AG04450 (cell line): ENCODE measurements around the gene SIPA1L3. TPM values are rescaled to one million over a fixed set of nuclear protein-coding genes. Genes with fewer than 3 reads are reported as not detected.

Experiments used
- CTCF ChIA-PET: fragments of 300-600, 350-600 bp; formaldehyde crosslinking; extraction: SDS; loops from one replicate; lab custom pipeline; 2022; ENCODE audit warnings: antibody characterized with exemption, inconsistent platforms; lab: Charles Lee
- POLR2A ChIA-PET: fragments of 350-600 bp; formaldehyde crosslinking; extraction: SDS; loops from one replicate; lab custom pipeline; 2021; ENCODE audit warnings: antibody characterized with exemption, inconsistent platforms; lab: Yijun Ruan, JAX
- DNase-seq: peaks from one replicate; pipeline ENCODE4 v3.0.0-alpha.2; 2011; ENCODE audit warnings: low read depth, low spot score
- H3K27ac ChIP-seq: one replicate; pipeline ENCODE4 v1.5.1; 2012; ENCODE audit warnings: low read depth, low read length, control low read depth
- H3K27me3 ChIP-seq: one replicate; pipeline ENCODE4 v1.6.0; 2012; ENCODE audit warnings: low read length; ENCODE audit not compliant: control insufficient read depth, insufficient read depth
- H3K4me3 ChIP-seq: 2 replicates; pipeline ENCODE4 v1.5.1; 2011; ENCODE audit warnings: mild to moderate bottlenecking, low read depth, low read length, control low read depth
- H3K9me3 ChIP-seq: 2 replicates; pipeline ENCODE4 v1.5.1; 2012; ENCODE audit warnings: low read length; ENCODE audit not compliant: control insufficient read depth, insufficient read depth
- CTCF ChIP-seq: IDR thresholded peaks from 2 replicates; pipeline ENCODE4 v1.5.1; 2011; ENCODE audit warnings: low read depth, low read length, control low read depth, inconsistent platforms
- polyA plus RNA-seq: library from polyadenylated mRNA; depleted of rRNA; stranded (reverse); fragments of >200 nt; gene quantifications from 2 replicates; pipeline ENCODE4 v1.2.3, GENCODE V29; 2011

The SIPA1L3 gene
- polyA plus RNA-seq, 1 experiment = 4.9 TPM

DNA sequence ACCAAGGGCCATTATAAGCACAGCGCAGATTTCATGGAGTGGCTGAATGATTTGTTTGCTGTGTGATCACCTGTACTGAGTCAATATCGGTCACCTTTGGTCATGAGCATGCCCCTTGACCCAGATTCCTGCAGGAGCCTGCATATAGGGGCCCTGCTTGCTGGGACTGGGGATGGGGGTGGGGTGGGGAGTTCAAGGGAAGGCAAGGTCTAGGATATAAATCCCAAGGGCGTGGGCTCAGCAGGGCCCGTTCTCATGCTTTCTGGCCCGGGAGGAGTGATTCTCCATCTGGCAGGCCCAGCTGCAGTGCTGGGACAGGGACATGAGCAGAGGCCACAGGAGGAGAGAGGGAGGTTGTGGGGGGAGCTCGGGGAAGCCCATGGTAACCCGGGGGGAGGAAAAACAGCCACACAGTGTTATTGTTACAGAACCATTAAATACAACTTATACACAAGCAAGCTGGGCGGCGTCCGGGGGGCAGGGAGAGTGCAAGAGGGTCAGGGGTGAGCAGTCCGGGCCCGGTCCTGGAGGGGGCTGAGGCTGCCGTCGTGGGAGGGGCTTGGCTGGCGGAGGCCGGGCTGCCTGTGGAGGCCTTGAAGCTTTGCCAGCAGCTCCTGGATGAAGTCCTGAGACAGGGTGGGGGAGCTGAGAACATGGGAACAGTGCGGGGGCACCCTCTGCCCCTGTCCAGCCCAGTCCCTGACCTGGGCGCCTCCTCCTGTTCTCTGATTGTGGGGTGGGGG lies 344.0 kb downstream of the SIPA1L3 start:
- Histone ChIP-seq H3K9me3 (no peaks in the 10 kb centered on the region), H3K4me3 (no peak overlapping the region), H3K27me3 (no peaks in the 10 kb centered on the region), H3K27ac (no peak overlapping the region)
- no peak for TF ChIP-seq CTCF
- CTCF ChIA-PET = interaction anchor here (1.4 to 1.7 kb wide), 2 partner anchors 18 to 349 kb away, joined by 5 read pairs; no protein-coding TSS in a partner anchor
- POLR2A ChIA-PET = interaction anchor here (1.0 to 1.2 kb wide), 3 partner anchors 16 to 123 kb away, joined by 3 to 4 read pairs (median 4); partner anchors contain the start of gene PSMD8
- DNase-seq = no peak

GRCh38 chr19:38251564-38252051 lies 344.6 kb downstream of the SIPA1L3 start:
- Histone ChIP-seq H3K9me3 (no peaks in the 10 kb centered on the region; the same call in 1 of the 2 replicates), H3K4me3 (no peak overlapping the region), H3K27me3 (peaks cover 4% of the 10 kb centered on the region), H3K27ac (no peak overlapping the region)
- ChIA-PET POLR2A (interaction anchor here (0.7 to 1.2 kb wide), 3 partner anchors 15 to 597 kb away, joined by 4 to 7 read pairs (median 4); partner anchors contain the start of gene PSMD8), CTCF (interaction anchor here (1.1 to 1.7 kb wide), 3 partner anchors 18 to 350 kb away, joined by 5 read pairs; partner anchors contain the start of gene CATSPERG)
- DNase-seq = no peak
- TF ChIP-seq CTCF = no peak

- DNase-seq = no peak
- Histone ChIP-seq H3K4me3 (no peak overlapping the region), H3K27ac (no peak overlapping the region), H3K27me3 (peaks cover 5% of the 10 kb centered on the region), H3K9me3 (no peaks in the 10 kb centered on the region; the same call in 1 of the 2 replicates)
- ChIA-PET POLR2A (no interaction called here), CTCF (interaction anchor here (1.0 to 1.7 kb wide), 4 partner anchors 17 to 350 kb away, joined by 4 to 7 read pairs (median 5); partner anchors contain the start of gene CATSPERG)
- TF ChIP-seq CTCF = no peak
These were observed 345.4 kb downstream of the SIPA1L3 start for GRCh38 chr19:38252385-38252784.

GRCh38 chr19:38252941-38253691 lies 346.1 kb downstream of the SIPA1L3 start:
- no peak for DNase-seq
- POLR2A ChIA-PET = no interaction called here
- Histone ChIP-seq H3K27me3 (peaks cover 5% of the 10 kb centered on the region), H3K9me3 (no peaks in the 10 kb centered on the region; the same call in 1 of the 2 replicates), H3K4me3 (no peak overlapping the region), H3K27ac (peak overlapping the region; percentile 39)
- TF ChIP-seq CTCF = no peak
- CTCF ChIA-PET = interaction anchor here (0.6 to 1.0 kb wide), 3 partner anchors 16 to 20 kb away, joined by 3 to 7 read pairs (median 4); no protein-coding TSS in a partner anchor
